ENCODE measurements around the gene CDC25B. TPM values are rescaled to one million over a fixed set of nuclear protein-coding genes. Genes with fewer than 3 reads are reported as not detected.

The CDC25B gene
- total and polyA plus RNA-seq, 2 donors (not counting 3 experiments of a cell fraction or from before 2014, with no cell fraction given), result 46.7 to 76.5 TPM

DNA sequence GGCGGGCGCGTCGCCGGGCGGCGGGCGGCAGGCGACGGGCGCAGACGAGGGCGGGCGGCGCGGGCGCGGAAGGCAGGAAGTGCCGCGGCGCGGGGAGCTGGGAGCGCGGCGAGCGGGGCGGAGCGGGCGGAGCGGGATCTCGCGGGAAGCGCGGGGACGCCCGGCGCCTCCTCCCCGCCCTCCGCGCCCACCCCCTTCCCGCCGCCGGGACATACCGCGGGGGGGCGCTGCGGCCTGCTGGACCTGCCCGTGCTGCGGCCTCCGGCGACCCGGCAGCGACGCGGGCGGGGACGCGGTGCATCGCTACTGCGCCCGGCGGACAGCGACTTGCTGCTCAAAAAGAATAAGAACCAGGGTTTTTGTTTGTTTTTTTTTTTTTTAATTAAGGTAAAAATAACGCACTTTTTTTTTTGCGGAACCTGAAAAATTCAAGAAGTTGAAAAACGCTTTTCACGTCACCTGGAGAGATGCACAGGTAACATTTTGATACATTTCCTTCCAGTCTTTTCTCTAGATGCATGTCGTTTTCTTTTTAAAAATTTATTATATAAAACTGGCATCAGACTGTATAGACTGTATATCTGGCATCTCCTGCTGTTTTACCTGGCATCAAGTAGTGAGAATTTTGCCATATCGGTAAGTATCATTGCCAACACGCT lies 9.3 kb upstream of the CDC25B start, which contains the start of gene CENPB:
TSS of gene CENPB (minus strand) at position 76 of the 659 bp plus-strand sequence. CDS start 257 bp downstream, outside the sequence.
- H3K4me3 ChIP-seq (replicated peaks in 1 of 3; ENCODE audit: insufficient read depth in 1 of 3, low read depth in 1 of 3, low read length in 3 of 3), result peak within 1 kb of the TSS; percentile 30 to 62 (median 58)
- ChIA-PET POLR2A (interaction anchor here (0.6 to 1.0 kb wide), 2 partner anchors 32 to 34 kb away, joined by 4 read pairs; partner anchors contain the start of gene AP5S1), CTCF (interaction anchor here (0.7 to 7.6 kb wide), 30 partner anchors 8 to 299 kb away, joined by 3 to 214 read pairs (median 4); partner anchors contain the start of genes ADISSP, AP5S1 and CDC25B)
- no peaks in the 10 kb centered on the region for H3K9me1 ChIP-seq (replicated peaks; ENCODE audit: control insufficient read depth, extremely low read depth, insufficient read depth, low read length)
- H3K9ac ChIP-seq (replicated peaks; ENCODE audit: extremely low read depth, insufficient read depth, low read length), result peak within 1 kb of the TSS; percentile 44
- TF ChIP-seq POLR2A (IDR thresholded peaks at IDR 0.05; ENCODE audit: low read depth, low read length) (no peak), POLR2AphosphoS5 (IDR thresholded peaks at IDR 0.05; ENCODE audit: insufficient read depth, low read depth, low read length) (peak; percentile 58)
- TF ChIP-seq, protein P1, sequence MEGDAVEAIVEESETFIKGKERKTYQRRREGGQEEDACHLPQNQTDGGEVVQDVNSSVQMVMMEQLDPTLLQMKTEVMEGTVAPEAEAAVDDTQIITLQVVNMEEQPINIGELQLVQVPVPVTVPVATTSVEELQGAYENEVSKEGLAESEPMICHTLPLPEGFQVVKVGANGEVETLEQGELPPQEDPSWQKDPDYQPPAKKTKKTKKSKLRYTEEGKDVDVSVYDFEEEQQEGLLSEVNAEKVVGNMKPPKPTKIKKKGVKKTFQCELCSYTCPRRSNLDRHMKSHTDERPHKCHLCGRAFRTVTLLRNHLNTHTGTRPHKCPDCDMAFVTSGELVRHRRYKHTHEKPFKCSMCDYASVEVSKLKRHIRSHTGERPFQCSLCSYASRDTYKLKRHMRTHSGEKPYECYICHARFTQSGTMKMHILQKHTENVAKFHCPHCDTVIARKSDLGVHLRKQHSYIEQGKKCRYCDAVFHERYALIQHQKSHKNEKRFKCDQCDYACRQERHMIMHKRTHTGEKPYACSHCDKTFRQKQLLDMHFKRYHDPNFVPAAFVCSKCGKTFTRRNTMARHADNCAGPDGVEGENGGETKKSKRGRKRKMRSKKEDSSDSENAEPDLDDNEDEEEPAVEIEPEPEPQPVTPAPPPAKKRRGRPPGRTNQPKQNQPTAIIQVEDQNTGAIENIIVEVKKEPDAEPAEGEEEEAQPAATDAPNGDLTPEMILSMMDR (IDR thresholded peaks at IDR 0.05; ENCODE audit: extremely low read depth in 1 of 2, insufficient read depth in 1 of 2, low read depth in 1 of 2, low read length in 2 of 2), result peak; percentile 56 to 62
- peaks cover 31% of the 10 kb centered on the region for H3K79me2 ChIP-seq (ENCODE audit: control insufficient read depth, insufficient read depth, low read length)
- H3K4me2 ChIP-seq (ENCODE audit: insufficient read depth, low read length), result peak within 1 kb of the TSS; percentile 76
- peak within 1 kb of the TSS; percentile 0 for H3K27ac ChIP-seq (ENCODE audit: insufficient read depth, low read depth, low read length)
- H2AFZ ChIP-seq (ENCODE audit: low read depth, low read length), result peak within 1 kb of the TSS; percentile 5
- H4K20me1 ChIP-seq (replicated peaks; ENCODE audit: control insufficient read depth, extremely low read depth, insufficient read depth, low read length), result no peaks in the 10 kb centered on the region
- FAIRE-seq, result peak; percentile 75
- H3K27me3 ChIP-seq (ENCODE audit: control insufficient read depth in 2 of 2, insufficient read depth in 2 of 2, low read length in 2 of 2), result no peaks in the 10 kb centered on the region
- dilution Hi-C loops (cut with MboI; ENCODE audit: extremely low pct_ligation_motif_present, low sequenced_read_pairs), result no loop called here
- DNase-seq (ENCODE audit: low read depth, low spot score), result peak; percentile 83
- H3K4me1 ChIP-seq (ENCODE audit: control insufficient read depth, extremely low read depth, insufficient read depth, low read length), result peaks cover 18% of the 10 kb centered on the region
- peaks cover 0 to 5% of the 10 kb centered on the region in 2 experiments for H3K36me3 ChIP-seq (ENCODE audit: control insufficient read depth in 2 of 2, extremely low read depth in 1 of 2, insufficient read depth in 2 of 2, low read length in 2 of 2)
- BruUV-seq (replicated peaks), result no TSS peak
- intact Hi-C loops (cut with micrococcal nuclease), result loop anchor here (1.0 kb wide), 3 partner anchors 34 to 299 kb away; partner anchors contain the start of gene AP5S1
- H3K9me3 ChIP-seq (replicated peaks; ENCODE audit: control insufficient read depth, insufficient read depth, low read length), result no peaks in the 10 kb centered on the region
